Fibroblast of the aortic adventitia (primary cell): ENCODE results near the gene LRP1B. TPM values are rescaled to one million over a fixed set of nuclear protein-coding genes. Genes with fewer than 3 reads are reported as not detected.

Source experiments
- DNase-seq: peaks from one replicate; pipeline ENCODE4 v3.0.0-alpha.2; 2010; ENCODE audit warnings: low read depth
- H3K4me3 ChIP-seq: 2 replicates; pipeline ENCODE4 v1.5.1; 2011; ENCODE audit warnings: low read depth, mild to moderate bottlenecking, control low read depth, low read length, moderate library complexity
- total RNA-seq: library from RNA; depleted of rRNA; stranded (reverse); fragments of >200 nt; gene quantifications from 2 replicates; pipeline ENCODE4 v1.2.3, GENCODE V29; 2012; ENCODE audit warnings: low replicate concordance
- TF ChIP-seq, protein P1 (sequence below): IDR thresholded peaks from 2 replicates; pipeline ENCODE4 v1.5.1; 2011; ENCODE audit warnings: mild to moderate bottlenecking, low read length, control low read depth, inconsistent platforms; ENCODE audit not compliant: insufficient read depth

The LRP1B gene
- total RNA-seq, 1 donor: 0.36 TPM

DNA sequence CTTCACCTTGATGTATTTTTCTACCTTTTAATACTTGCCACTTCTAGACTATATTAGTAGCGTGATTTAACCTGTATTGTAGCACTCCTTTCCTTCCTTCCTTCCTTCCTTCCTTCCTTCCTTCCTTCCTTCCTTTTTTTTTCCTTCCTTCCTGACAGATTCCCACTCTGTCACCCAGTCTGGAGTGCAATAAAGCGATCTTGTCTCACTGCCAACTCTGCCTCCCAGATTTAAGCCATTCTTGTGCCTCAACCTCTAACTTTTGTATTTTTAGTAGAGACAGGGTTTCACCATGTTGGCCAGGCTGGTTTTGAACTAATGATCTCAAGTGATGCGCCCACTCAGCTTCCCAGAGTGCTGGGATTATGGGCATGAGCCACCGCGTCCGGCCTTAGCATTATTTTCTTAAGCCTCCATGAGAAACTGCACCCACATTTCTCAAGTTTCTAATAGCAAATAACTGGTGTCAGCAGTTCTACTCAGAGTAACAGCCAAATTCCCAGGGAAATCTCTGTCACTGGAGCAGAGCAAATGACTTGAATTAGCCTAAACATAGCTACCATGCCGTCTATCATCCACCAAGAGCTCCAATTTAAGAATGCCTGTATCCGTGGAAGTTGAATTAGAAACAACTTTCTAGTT, 529.2 kb downstream of the LRP1B start:
- H3K4me3 ChIP-seq: no peak overlapping the region
- DNase-seq: no peak
- TF ChIP-seq, protein P1, sequence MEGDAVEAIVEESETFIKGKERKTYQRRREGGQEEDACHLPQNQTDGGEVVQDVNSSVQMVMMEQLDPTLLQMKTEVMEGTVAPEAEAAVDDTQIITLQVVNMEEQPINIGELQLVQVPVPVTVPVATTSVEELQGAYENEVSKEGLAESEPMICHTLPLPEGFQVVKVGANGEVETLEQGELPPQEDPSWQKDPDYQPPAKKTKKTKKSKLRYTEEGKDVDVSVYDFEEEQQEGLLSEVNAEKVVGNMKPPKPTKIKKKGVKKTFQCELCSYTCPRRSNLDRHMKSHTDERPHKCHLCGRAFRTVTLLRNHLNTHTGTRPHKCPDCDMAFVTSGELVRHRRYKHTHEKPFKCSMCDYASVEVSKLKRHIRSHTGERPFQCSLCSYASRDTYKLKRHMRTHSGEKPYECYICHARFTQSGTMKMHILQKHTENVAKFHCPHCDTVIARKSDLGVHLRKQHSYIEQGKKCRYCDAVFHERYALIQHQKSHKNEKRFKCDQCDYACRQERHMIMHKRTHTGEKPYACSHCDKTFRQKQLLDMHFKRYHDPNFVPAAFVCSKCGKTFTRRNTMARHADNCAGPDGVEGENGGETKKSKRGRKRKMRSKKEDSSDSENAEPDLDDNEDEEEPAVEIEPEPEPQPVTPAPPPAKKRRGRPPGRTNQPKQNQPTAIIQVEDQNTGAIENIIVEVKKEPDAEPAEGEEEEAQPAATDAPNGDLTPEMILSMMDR: no peak

DNA sequence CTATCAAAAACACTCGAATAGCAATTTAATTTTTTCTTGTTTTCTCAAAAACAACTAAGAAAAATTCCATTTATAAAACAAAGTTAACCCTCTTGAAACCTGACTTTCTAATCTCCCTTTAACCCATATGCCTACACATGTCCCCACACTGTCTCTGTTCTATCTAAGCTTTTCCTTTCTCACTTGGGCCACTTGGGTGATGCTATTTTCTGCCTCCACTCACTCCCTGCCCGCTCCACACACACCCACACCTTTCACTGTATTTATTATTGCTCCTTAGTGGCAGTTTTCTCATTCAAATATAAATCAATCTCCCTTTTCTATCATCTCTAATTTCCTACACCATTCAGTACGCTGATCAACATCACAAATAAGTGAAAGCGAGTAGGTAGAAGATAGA, 531.1 kb downstream of the LRP1B start:
- TF ChIP-seq, protein P1: no peak
- no peak overlapping the region for H3K4me3 ChIP-seq
- DNase-seq: no peak

DNA sequence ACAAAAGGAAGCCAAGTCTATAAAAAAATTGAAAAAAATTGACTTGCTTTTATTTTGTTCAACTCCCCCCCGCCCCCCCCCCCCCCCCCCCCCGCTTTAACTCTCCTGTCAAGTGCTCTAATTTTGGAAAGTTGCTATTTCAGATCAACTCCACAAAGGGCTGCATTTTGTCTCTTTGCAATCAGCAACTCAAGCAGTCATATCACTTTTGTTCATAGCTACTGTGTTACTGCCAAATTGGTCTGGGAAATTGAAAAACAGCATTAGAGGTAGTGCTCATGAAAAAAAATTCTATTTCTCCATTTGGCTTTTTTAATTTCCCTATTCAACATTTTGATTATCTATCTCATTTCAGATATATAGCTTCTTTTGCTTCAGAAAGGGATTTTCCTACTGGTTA, 531.8 kb downstream of the LRP1B start:
- H3K4me3 ChIP-seq: no peak overlapping the region
- no peak for DNase-seq
- TF ChIP-seq, protein P1: no peak

DNA sequence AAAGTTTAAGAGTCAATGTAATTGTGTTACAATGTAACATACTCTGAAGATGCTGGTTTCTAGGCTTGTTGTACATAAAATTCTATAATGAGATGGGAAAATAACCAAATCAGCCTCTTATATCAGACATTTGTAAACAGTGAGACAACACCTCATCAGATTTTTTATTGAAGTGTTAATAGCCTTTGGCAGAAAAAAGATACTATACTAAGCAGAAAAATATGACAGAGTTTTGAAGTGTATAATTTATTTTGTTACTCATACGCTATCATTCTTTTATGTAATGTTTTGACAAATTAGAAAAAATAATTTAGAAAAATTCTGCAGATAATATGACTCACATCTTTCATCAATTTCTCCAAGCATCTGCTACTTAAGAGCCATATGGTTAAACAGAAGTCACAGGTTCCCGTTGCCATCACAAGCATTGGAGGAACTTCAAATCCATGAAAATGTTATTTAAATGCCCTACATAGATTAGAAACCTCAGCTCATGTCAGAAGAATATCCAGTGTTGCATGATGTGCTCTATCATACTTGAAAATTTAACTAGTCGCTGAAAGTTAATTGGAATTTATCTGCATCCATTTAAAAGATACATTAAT, 535.4 kb downstream of the LRP1B start:
- H3K4me3 ChIP-seq: no peak overlapping the region
- no peak for DNase-seq
- TF ChIP-seq, protein P1: no peak

DNA sequence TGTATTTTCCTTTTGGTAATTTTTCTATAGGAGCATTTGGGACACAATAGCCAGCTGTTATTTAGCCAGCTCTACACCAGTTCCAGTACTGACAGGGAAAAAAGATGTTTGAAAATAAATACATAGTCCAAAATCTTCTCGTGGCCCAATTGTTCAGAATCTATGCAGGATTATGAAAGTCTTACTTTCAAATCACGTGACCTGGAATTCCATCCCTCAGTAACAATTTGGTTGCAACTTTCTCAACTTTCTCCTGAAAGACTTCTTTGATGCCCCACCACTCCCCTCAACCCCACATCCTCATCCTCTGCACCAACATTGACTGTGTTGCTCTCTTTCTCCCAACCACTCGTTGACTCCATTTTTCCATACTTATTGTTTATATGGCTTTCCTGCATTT, 539.0 kb downstream of the LRP1B start:
- no peak overlapping the region for H3K4me3 ChIP-seq
- DNase-seq: no peak
- TF ChIP-seq, protein P1: no peak

DNA sequence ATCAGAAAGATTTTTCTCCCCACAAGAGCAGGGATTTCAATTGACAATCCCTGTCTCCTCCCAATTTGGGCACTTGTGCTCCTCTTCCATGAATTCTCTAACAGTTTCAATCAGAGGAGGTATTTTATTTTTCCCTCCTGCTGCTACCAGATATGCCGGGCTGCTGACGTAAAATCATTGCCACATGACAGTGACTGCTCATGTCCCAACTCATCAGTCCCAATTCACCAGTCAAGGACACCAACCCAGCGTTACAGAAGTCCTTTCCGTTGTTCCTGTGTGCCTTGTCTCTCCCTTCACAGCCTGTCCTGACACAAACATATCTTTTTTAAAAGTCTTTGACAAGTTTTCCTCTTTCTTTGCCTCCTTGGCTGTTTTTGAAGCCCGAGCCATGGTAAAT, 540.2 kb downstream of the LRP1B start:
- no peak overlapping the region for H3K4me3 ChIP-seq
- TF ChIP-seq, protein P1: no peak
- DNase-seq: no peak
